ENCODE data around the gene RNF8. TPM values are rescaled to one million over a fixed set of nuclear protein-coding genes. Genes with fewer than 3 reads are reported as not detected.

Gene RNF8
- total and polyA plus RNA-seq, 3 donors from 2014 or later: 44.0 to 49.9 (median 49.4) TPM

DNA sequence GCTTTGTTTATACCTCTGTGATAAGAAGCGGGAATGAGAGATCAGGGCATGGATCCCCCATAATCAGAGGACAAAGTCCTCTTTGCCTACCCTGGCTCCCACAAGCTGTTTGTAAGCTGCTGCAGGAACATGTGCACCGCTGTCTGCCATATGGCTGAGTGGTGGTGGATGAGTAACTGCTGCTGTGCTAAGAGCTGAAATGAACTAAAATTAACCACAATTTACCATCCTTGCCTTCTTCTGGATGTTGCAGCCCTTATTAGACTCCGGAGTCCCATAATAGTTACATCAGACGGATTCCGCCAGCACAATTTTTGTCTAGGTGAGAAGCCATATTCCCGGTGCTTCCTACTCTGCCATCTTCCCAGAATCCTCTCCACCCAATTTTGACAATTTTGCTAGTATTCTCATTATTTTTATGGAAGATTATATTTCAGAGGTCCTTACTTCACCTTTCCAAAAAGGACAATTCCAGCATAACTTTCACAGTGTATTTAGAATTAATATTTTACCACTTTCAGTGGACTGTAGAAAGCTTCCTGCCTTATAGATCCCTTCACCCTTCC, 73.2 kb downstream of the RNF8 start:
- Histone ChIP-seq H3K9me3 (no peaks in the 10 kb centered on the region), H3K27me3 (no peaks in the 10 kb centered on the region), H3K27ac (no peak overlapping the region), H3K4me1 (no peaks in the 10 kb centered on the region), H3K4me3 (no peak overlapping the region), H3K36me3 (ENCODE audit: low read depth, missing control alignments) (no peaks in the 10 kb centered on the region)
- TF ChIP-seq, protein P1, sequence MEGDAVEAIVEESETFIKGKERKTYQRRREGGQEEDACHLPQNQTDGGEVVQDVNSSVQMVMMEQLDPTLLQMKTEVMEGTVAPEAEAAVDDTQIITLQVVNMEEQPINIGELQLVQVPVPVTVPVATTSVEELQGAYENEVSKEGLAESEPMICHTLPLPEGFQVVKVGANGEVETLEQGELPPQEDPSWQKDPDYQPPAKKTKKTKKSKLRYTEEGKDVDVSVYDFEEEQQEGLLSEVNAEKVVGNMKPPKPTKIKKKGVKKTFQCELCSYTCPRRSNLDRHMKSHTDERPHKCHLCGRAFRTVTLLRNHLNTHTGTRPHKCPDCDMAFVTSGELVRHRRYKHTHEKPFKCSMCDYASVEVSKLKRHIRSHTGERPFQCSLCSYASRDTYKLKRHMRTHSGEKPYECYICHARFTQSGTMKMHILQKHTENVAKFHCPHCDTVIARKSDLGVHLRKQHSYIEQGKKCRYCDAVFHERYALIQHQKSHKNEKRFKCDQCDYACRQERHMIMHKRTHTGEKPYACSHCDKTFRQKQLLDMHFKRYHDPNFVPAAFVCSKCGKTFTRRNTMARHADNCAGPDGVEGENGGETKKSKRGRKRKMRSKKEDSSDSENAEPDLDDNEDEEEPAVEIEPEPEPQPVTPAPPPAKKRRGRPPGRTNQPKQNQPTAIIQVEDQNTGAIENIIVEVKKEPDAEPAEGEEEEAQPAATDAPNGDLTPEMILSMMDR (IDR thresholded peaks at IDR 0.05): no peak
- TF ChIP-seq POLR2A (IDR thresholded peaks at IDR 0.05): no peak
- DNase-seq: no peak
- intact Hi-C loops (cut with DNase I; ENCODE audit: low total_unique reads): no loop called here
- 87 to 89% methylated on average over 6 of the region's 6 CpGs for WGBS, 2 donors

DNA sequence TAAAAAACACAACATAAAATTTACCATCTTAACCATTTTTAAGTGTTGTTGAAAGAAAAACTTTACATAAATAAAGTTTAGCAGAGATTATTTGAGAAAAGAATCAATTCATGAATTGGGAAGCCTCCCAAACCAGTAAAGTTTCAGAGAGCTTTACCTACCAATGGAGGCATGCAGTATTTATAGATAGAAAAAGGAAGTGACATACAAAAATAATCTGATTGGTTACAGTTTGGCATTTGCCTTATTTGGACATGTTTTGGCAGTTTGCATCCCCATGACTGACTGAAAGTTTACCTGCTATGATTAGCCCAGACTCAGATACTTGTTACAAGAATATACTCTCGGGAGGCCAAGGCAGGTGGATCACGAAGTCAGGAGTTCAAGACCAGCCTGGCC, 75.6 kb downstream of the RNF8 start:
- Histone ChIP-seq H3K27me3 (no peaks in the 10 kb centered on the region), H3K36me3 (ENCODE audit: low read depth, missing control alignments) (no peaks in the 10 kb centered on the region), H3K9me3 (no peaks in the 10 kb centered on the region), H3K27ac (no peak overlapping the region), H3K4me1 (no peaks in the 10 kb centered on the region), H3K4me3 (no peak overlapping the region)
- TF ChIP-seq, protein P1 (IDR thresholded peaks at IDR 0.05): no peak
- no peak for TF ChIP-seq POLR2A (IDR thresholded peaks at IDR 0.05)
- no peak for DNase-seq
- intact Hi-C loops (cut with DNase I; ENCODE audit: low total_unique reads): no loop called here
- 88 to 97% methylated on average over 2 of the region's 2 CpGs for WGBS, 2 donors

DNA sequence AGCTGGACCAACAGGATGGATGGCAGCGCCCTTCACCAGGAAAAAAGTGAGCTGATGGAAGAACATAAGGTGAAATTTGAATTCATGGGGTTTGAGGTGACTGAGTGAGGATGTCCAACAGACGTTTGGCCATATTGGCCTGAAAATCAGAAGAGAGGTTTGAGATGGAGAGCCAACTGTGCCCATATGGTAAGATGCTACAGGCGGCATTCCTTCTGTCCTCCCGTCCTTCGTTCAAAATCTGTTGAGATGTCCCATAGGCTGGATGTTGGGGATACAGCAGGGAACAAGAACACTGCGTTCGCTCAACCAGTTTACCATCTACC, 78.8 kb downstream of the RNF8 start:
- Histone ChIP-seq H3K36me3 (ENCODE audit: low read depth, missing control alignments) (no peaks in the 10 kb centered on the region), H3K27ac (peak overlapping the region; percentile 91 to 95), H3K9me3 (no peaks in the 10 kb centered on the region), H3K27me3 (no peaks in the 10 kb centered on the region), H3K4me1 (peaks cover 16% of the 10 kb centered on the region), H3K4me3 (peak overlapping the region; percentile 95 to 99)
- no peak for TF ChIP-seq POLR2A (IDR thresholded peaks at IDR 0.05)
- TF ChIP-seq, protein P1 (IDR thresholded peaks at IDR 0.05): no peak
- intact Hi-C loops (cut with DNase I; ENCODE audit: low total_unique reads): no loop called here
- no peak for DNase-seq
- 7 to 8% methylated on average over 7 of the region's 7 CpGs for WGBS, 2 donors

DNA sequence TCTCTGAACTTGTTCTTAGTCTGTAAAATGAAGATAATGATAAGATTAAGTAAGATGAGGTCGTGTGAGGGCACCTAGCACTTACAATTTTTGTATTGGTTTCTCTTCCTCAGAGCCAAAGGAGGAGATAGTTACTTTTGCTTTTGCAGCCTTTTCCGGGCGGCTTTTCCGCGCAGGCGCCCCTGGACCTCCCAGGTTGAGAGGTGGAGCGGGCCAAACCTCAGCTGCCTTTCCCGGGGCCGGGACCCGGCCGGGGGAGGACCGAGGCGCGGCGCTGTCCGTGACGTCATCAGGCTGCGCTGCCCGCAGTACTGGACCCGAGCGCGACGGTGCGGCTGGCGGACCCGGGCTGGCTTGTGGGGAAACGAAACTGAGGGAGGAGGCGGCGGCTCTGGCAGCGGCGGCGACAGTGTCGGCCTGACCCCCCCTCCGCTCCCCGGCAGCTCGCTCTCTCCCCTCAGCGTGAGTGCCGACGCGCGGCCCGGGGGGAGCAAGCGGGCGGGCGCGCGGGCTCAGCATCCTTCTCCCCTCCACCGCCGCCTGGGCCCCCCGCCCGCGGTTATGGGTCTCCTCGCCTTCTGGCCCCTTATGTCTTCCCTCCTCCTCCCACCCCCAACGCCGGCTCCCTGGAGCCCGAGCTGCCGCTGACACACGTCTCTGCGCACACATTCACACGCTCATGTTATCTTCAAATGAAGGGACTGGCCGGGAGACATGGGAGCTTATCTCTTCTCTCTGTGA, 79.3 kb downstream of the RNF8 start, which contains the start of gene CMTR1:
CMTR1 (plus strand) TSS at position 306 of the 741 bp plus-strand sequence. CDS start 2,409 bp downstream, outside the sequence.
- Histone ChIP-seq H3K4me1 (peaks cover 21% of the 10 kb centered on the region), H3K9me3 (no peaks in the 10 kb centered on the region), H3K27me3 (no peaks in the 10 kb centered on the region), H3K4me3 (peak within 1 kb of the TSS; percentile 95 to 99), H3K27ac (peak within 1 kb of the TSS; percentile 91 to 95), H3K36me3 (ENCODE audit: low read depth, missing control alignments) (no peaks in the 10 kb centered on the region)
- DNase-seq: peak; percentile 95
- no peak for TF ChIP-seq POLR2A (IDR thresholded peaks at IDR 0.05)
- TF ChIP-seq, protein P1 (IDR thresholded peaks at IDR 0.05): no peak
- intact Hi-C loops (cut with DNase I; ENCODE audit: low total_unique reads): no loop called here
- WGBS, 2 donors: 1 to 2% methylated on average over 14 to 60 of the region's 61 CpGs

Data from testis (tissue), 3 donors.